Nephron progenitor cell (in vitro differentiated cells): Measurements from ENCODE around the gene CPVL.

Experiments
- DNase-seq: peaks from one replicate; pipeline ENCODE4 v3.0.0; 2021
- H3K27ac Mint-ChIP-seq: 2 replicates; pipeline ENCODE4 v1.8.0; 2021; ENCODE audit warnings: mild to moderate bottlenecking, moderate library complexity, mixed read lengths
- H3K27me3 Mint-ChIP-seq: 2 replicates; pipeline ENCODE4 v1.8.0; 2021; ENCODE audit warnings: mild to moderate bottlenecking, low read depth, mixed read lengths; ENCODE audit not compliant: poor library complexity
- H3K36me3 Mint-ChIP-seq: 2 replicates; pipeline ENCODE4 v1.8.0; 2021; ENCODE audit warnings: low read depth, mixed read lengths
- H3K4me1 Mint-ChIP-seq: 2 replicates; pipeline ENCODE4 v1.8.0; 2021; ENCODE audit warnings: mixed read lengths
- H3K4me3 Mint-ChIP-seq: 2 replicates; pipeline ENCODE4 v1.8.0; 2021; ENCODE audit warnings: mild to moderate bottlenecking, moderate library complexity, mixed read lengths
- H3K9me3 Mint-ChIP-seq: 2 replicates; pipeline ENCODE4 v1.8.0; 2021; ENCODE audit warnings: mild to moderate bottlenecking, moderate library complexity, mixed read lengths
- TF ChIP-seq, protein P1 (sequence below): fragments of 200-600 bp; sonication (generic); IDR thresholded peaks from 2 replicates; pipeline ENCODE4 v1.5.0; 2021; ENCODE audit warnings: antibody characterized with exemption

Gene CPVL

DNA sequence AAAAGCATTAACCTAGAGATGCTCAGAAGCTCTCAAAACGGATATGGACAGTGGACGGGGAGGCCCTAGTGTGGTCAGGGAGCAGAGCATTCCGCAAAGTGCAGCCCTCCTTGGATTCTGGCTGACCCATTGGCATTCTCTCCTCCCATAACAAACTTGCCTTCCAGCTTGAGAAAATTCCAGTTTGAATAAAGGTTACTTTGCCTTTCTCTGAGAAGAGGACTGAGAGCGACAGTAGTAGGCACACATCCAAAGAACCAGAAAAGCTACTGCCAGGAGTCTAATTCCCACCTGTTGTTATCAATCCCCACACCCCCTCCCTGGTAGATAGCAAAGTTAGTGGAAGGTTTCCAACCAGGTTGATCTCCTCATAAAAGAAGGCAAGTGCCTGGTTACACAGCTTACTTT, 103.5 kb downstream of the CPVL start:
- TF ChIP-seq, protein P1, sequence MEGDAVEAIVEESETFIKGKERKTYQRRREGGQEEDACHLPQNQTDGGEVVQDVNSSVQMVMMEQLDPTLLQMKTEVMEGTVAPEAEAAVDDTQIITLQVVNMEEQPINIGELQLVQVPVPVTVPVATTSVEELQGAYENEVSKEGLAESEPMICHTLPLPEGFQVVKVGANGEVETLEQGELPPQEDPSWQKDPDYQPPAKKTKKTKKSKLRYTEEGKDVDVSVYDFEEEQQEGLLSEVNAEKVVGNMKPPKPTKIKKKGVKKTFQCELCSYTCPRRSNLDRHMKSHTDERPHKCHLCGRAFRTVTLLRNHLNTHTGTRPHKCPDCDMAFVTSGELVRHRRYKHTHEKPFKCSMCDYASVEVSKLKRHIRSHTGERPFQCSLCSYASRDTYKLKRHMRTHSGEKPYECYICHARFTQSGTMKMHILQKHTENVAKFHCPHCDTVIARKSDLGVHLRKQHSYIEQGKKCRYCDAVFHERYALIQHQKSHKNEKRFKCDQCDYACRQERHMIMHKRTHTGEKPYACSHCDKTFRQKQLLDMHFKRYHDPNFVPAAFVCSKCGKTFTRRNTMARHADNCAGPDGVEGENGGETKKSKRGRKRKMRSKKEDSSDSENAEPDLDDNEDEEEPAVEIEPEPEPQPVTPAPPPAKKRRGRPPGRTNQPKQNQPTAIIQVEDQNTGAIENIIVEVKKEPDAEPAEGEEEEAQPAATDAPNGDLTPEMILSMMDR, result no peak
- H3K4me1 Mint-ChIP-seq, result peaks cover 78% of the 10 kb centered on the region
- no peak for DNase-seq
- no peak overlapping the region for H3K4me3 Mint-ChIP-seq
- H3K9me3 Mint-ChIP-seq, result peaks cover 19% of the 10 kb centered on the region
- H3K36me3 Mint-ChIP-seq, result peaks cover 21% of the 10 kb centered on the region
- H3K27ac Mint-ChIP-seq, result no peak overlapping the region
- H3K27me3 Mint-ChIP-seq, result peaks cover under 1% of the 10 kb centered on the region

DNA sequence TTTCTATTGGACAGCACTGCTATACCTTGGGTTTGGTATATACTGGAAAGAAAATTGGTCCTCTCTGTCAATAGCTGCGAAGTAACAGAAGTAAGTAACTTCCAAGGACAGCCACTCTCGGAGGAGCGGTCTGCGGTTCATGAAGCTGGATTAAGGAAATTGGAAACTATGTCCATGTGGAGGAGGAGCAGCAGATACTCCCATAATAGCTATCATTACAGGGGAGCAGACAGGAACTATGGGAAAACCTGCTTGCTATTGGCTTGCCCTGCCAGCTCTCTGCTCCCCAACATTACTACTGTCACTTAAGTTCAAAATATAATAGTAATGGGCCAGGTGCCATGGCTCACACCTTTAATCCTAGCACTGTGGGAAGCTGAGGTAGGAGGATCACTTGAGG, 104.3 kb downstream of the CPVL start:
- DNase-seq, result no peak
- peaks cover 11% of the 10 kb centered on the region for H3K9me3 Mint-ChIP-seq
- peak overlapping the region; percentile 82 for H3K27ac Mint-ChIP-seq
- H3K4me3 Mint-ChIP-seq, result no peak overlapping the region
- no peaks in the 10 kb centered on the region for H3K27me3 Mint-ChIP-seq
- peaks cover 82% of the 10 kb centered on the region for H3K4me1 Mint-ChIP-seq
- TF ChIP-seq, protein P1, result no peak
- H3K36me3 Mint-ChIP-seq, result peaks cover 13% of the 10 kb centered on the region

DNA sequence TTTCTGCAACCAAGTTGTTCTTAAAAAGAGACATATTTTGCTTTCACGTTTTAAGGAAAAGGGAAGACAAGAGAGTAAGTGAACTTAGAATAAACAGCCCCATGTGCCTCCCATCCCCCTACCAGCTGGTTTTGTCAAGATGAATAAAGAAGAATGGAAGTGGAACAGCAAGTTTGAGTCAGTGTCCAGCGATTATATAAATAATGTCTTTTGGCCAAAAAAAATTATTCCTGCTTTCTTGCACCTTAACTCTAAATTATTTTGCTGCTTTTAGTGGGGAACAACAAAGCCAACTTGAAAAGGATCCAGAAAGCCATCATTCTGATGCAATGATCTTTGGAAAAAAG, 105.8 kb downstream of the CPVL start:
- no peak overlapping the region for H3K27ac Mint-ChIP-seq
- peaks cover under 1% of the 10 kb centered on the region for H3K36me3 Mint-ChIP-seq
- H3K27me3 Mint-ChIP-seq, result no peaks in the 10 kb centered on the region
- H3K4me3 Mint-ChIP-seq, result no peak overlapping the region
- peaks cover 84% of the 10 kb centered on the region for H3K4me1 Mint-ChIP-seq
- H3K9me3 Mint-ChIP-seq, result no peaks in the 10 kb centered on the region
- DNase-seq, result no peak
- TF ChIP-seq, protein P1, result no peak

DNA sequence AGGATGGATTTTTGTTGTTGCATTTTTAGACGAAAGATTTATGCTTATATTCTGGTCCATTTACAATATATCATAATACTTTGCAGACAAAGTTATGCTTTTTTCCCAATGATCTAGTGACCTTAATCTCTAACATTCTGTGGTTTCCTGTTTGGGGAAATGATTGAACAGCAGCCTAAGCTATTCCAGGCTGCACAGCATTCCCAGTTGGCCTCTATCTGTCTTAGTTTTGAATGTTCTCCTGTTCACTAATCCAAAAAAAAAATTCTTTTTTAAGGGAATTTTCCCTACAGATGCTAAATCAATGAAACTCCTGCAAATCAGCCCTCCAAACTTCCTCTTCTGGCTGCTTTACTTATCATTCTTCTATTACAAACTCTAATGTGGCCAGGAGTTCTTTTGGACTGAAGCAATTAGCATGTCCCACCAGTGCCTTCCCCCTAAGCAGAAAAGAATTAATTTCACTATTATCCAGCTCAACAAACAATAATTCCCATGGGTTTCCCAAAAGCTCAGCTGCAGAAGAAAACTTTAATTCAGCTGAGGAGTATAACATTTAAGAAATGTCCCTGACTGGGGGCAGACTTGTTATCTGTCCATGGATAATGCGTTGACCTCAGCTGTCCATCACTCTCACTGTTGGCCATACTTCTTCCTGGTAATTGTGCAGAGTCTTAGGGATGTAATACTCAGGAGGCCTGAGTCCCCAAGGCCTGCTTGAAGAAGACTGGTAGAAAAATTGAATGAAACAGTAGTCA, 106.3 kb downstream of the CPVL start:
- Mint-ChIP-seq H3K4me1 (peaks cover 84% of the 10 kb centered on the region), H3K27me3 (peaks cover 3% of the 10 kb centered on the region), H3K27ac (peak overlapping the region; percentile 28), H3K4me3 (no peak overlapping the region), H3K9me3 (no peaks in the 10 kb centered on the region), H3K36me3 (no peaks in the 10 kb centered on the region)
- no peak for DNase-seq
- TF ChIP-seq, protein P1, result no peak

DNA sequence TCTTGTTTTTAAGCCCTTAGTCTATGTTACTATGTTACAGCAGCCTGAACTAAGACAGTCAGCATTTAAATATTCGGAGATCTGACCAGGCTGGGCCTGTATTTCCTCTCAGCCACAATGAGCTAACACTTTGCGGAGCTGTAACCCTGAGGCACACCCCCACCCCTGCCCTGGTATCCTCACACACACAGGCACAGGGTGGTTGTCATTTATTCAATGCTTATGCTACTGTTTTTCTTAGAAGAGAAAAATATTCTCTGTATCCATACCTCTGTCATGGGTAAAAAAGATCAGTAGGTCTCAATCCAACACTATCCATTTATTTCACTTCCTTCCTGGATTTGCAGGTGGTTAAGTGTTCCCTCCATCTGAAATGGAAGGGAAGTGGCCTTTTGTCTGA, 107.9 kb downstream of the CPVL start:
- peaks cover 3% of the 10 kb centered on the region for H3K27me3 Mint-ChIP-seq
- no peaks in the 10 kb centered on the region for H3K9me3 Mint-ChIP-seq
- H3K36me3 Mint-ChIP-seq, result no peaks in the 10 kb centered on the region
- no peak for DNase-seq
- no peak overlapping the region for H3K4me3 Mint-ChIP-seq
- peak overlapping the region; percentile 83 for H3K27ac Mint-ChIP-seq
- H3K4me1 Mint-ChIP-seq, result peaks cover 75% of the 10 kb centered on the region
- TF ChIP-seq, protein P1, result no peak
